ENCODE results near the gene CD274. TPM values are rescaled to one million over a fixed set of nuclear protein-coding genes. Genes with fewer than 3 reads are reported as not detected.

The CD274 gene
- polyA plus RNA-seq, 3 donors: 0.22 to 2.6 (median 0.87) TPM

DNA sequence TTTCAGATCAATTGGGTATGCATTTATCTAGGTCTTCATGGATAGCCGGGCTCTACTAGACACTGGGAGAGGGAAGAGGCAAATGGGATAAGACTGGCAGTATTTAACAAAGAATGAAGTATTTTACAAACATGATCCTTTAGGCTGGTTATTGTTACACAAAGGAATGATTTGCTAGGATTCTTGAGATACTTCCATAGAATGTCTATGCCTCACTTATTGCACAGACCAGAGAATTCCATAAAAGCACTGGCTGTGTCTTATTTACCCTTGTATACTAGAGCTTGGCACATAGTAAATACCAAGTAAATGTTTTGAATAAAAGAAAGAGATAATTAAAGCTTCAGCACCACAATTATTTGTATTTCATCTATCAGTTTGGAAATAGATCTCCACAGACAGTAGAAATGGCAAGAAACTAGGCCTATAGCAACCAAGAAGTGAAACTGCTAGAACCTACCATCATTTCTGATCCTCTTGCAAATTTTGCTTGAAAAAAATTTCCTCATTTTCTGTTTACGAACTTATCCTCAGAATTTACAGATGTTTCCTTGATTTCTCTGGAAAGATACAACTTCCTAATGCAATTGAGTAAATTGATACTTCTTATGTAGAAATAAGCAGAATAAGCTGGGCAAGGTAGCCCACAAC, 63.7 kb downstream of the CD274 start:
- H3K27ac ChIP-seq (ENCODE audit: low read depth, low read length): no peak overlapping the region
- 82 to 92% (median 90%) methylated on average over 2 of the region's 2 CpGs for WGBS, 3 donors

DNA sequence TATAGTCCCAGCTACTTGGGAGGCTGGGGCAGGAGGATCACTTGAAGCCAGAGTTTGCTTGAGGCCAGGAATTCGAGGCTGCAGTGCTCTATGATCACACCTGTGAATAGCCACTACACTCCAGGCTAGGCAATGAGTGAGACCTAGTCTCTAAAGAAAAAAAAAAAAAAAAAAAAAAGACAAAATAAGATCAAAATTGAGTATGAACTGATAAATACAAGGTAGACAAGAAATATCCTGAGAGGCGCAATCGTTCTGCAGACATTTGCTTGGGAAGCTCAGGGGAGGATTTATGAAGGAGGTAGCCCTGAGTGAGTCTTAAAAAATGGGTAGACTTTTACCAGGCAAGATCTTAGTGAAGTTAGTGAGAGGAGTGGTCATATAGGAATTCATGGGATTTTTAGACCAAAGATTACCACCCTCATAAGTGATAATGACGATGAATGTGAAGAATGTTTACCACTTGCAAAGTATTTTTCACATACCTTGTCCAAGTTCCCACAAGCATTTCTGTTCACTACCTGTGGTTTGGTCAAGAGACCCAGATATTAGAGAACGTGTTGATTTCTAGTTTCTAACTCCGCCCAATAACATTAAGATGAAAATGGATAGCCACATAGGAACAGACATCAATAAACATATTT, 64.4 kb downstream of the CD274 start:
- H3K27ac ChIP-seq (ENCODE audit: low read depth, low read length): no peak overlapping the region
- 79 to 91% (median 90%) methylated on average over 6 of the region's 6 CpGs for WGBS, 3 donors

DNA sequence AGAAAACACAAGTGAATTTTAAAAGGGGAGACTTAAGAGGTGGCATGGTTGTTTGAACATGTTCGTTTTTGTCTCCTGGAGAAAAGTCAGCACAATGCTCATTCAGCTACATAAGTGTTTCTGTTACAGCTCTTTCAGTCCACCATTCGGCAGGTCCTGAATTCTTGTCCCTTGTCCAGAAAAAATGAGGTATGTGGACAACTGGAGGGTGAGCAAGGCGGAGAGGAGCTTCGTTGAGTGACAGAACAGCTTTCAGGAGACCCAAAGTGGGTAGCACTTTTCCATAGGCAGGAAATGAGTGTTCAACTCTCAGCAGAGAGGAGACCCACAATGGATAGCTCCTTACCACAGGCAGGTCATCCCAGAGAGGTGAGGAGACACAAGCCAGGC, 64.9 kb downstream of the CD274 start:
- WGBS, 3 donors: 71 to 95% (median 94%) methylated on average over 4 of the region's 4 CpGs
- H3K27ac ChIP-seq (ENCODE audit: low read depth, low read length): no peak overlapping the region

DNA sequence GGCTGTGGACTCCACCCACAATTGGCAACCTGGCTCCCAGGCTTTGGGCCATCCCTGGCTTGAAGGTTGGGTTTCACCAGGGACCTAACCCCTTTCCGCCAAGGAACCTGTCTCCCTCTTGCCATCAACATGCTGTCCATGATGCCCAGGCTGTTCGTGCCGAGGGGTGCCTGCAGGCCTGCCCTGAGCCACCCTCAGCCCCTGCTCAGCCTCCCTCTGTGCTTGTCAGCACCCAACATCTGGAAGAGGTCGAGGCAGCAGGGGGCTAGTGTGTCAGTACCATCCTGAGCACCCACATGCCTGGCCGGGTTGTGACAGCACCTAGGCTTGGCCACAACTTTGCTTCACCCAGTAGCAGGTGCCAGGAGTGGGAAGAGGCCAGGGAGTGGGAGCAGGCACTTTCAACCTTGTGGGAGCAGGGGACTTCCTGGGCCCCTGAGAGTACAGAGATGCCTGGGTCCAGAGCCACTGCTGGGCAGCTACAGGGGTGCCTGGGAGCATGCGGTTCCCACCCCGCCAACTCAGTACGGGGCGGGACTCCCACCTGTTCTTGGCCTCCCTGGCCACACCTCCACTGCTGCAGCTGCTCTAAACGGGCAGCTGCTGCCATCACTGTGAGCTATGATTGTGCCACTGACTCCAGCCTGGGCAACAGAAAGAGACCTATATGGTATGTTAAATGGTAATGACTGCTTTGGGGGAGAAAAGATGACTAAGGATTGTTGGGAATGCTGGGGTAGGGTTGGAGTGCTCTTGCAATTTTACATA, 66.3 kb downstream of the CD274 start:
- 87 to 96% (median 95%) methylated on average over 10 of the region's 10 CpGs for WGBS, 3 donors
- H3K27ac ChIP-seq (ENCODE audit: low read depth, low read length): no peak overlapping the region

DNA sequence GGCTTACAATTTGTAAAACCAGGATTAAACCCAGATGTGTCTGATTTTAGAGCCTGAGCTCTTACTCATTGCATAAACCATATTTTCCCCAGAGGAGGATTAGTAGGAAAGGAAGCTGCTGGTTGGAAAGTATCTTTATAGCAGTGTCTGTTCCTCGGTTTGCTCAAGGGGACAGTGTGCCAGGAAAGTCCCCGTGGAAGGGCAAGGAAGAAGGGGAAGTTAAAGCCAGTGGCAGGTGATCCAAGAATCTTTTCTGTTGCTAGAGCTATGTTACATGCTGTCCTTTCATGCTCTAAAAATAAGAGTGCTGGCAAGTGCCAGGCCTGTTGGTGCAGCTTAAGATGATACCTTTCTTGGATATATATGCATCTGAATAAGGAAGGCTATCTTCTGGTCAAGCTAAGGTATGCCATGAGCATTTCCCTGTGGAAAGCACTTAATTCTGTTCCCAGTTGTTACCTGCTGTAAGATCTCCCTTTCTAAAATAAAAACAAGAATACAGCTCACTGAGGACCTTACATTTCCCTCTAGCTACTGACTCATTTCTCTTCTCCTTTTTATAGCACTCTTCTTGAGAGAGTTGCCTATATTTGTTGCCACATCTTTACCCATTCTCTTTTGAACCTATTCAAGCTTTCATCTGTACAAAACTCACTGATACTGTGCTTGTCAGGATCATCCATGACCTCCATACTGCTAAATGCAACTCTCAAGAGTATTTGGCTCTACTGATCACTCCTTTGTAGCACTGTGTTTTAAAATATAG, 68.0 kb downstream of the CD274 start:
- H3K27ac ChIP-seq (ENCODE audit: low read depth, low read length): no peak overlapping the region
- WGBS, 3 donors: 19 to 58% (median 20%) methylated on average over 2 of the region's 2 CpGs

DNA sequence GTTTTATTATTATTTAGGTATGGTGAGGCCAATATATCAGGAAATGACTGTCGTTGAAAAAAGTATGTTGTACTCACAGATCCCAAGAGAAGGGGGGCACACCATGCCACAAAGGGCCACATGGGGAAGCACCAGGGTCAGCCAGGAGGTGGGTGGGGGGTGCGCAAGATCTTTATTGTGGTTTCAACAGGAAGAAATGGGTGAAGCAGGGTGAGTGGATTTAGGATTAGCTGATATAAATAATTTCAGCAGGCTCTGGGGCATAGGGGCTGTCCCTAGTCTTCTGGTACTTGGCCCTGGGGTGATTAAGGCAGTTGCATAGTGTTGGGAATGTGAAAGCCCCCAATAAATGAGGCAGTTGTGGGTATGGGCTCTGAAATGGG, 68.6 kb downstream of the CD274 start:
- 43 to 75% (median 52%) methylated on average over 2 of the region's 2 CpGs for WGBS, 3 donors
- H3K27ac ChIP-seq (ENCODE audit: low read depth, low read length): no peak overlapping the region

Other genes with a start within 250 kb of the CD274 start
- gene INSL4, start 219.1 kb upstream of the CD274 start, polyA plus RNA-seq: not detected
- 1 to 10 TPM in 1 of 3 donors, under 1 TPM in 1, not detected in 1; 0.41 to 1.2 TPM for gene RLN2, start 145.8 kb upstream of the CD274 start, polyA plus RNA-seq
- gene RLN1, start 110.7 kb upstream of the CD274 start, polyA plus RNA-seq: under 1 TPM in 1 of 3 donors, not detected in 2; 0.18 TPM
- gene PLGRKT, start 12.6 kb upstream of the CD274 start, polyA plus RNA-seq: 10 to 100 TPM in 2 of 3 donors, 1 to 10 TPM in 1; 8.4 to 20.2 (median 12.4) TPM
- 1 to 10 TPM in 2 of 3 donors, under 1 TPM in 1; 0.14 to 1.6 (median 1.1) TPM for gene PDCD1LG2, start 60.0 kb downstream of the CD274 start, polyA plus RNA-seq
- gene RIC1, start 178.6 kb downstream of the CD274 start, polyA plus RNA-seq: 1 to 10 TPM; 5.3 to 7.7 (median 6.3) TPM

Data from adipose tissue (tissue), 3 donors.